Heart left ventricle (tissue), 16 donors: ENCODE results near the gene DACT1. TPM values are rescaled to one million over a fixed set of nuclear protein-coding genes. Genes with fewer than 3 reads are reported as not detected.

Experiments used
- ATAC-seq, 4 donors: fragments of 200-7000 bp; cut with Tn5 transposase; one replicate each; pipeline ENCODE4 v1.9.1; 2020 to 2022; ENCODE audit warnings: moderate library complexity in 4 of 4, mild to moderate bottlenecking in 3 of 4, moderate number of reproducible peaks in 1 of 4
- DNase-seq, 5 donors: peaks; one replicate each; pipeline ENCODE4 v3.0.0-alpha.2; 2020
- H3K27ac ChIP-seq, 12 donors: fragments of 200-600 bp; sonication (generic) in 4 of 12; one replicate each; pipeline versions ENCODE4 v1.5.0 to v1.8.0; 2016 to 2022; ENCODE audit warnings: mild to moderate bottlenecking in 2 of 12
- H3K27me3 ChIP-seq, 9 donors: fragments of 200-600 bp; sonication (generic) in 2 of 9; one replicate each; pipeline versions ENCODE4 v1.5.1 to v1.8.0; 2016 to 2022; ENCODE audit warnings: mild to moderate bottlenecking in 3 of 9
- H3K36me3 ChIP-seq, 9 donors: fragments of 200-600 bp; sonication (generic) in 2 of 9; one replicate each; pipeline versions ENCODE4 v1.5.0 to v1.8.0; 2018 to 2022; ENCODE audit warnings: mild to moderate bottlenecking in 2 of 9
- H3K4me1 ChIP-seq, 12 donors: fragments of 200-600 bp; sonication (generic) in 4 of 12; one replicate each; pipeline versions ENCODE4 v1.5.0 to v1.8.0; 2016 to 2022; ENCODE audit warnings: mild to moderate bottlenecking in 3 of 12
- H3K4me3 ChIP-seq, 12 donors: fragments of 200-600 bp; sonication (generic) in 4 of 12; one replicate each; pipeline versions ENCODE4 v1.5.0 to v1.8.0; 2017 to 2022; ENCODE audit warnings: mild to moderate bottlenecking in 9 of 12, moderate library complexity in 4 of 12
- H3K9me3 ChIP-seq, 12 donors: fragments of 200-600 bp; sonication (generic) in 4 of 12; one replicate each; pipeline versions ENCODE4 v1.5.0 to v1.8.0; 2016 to 2022; ENCODE audit warnings: mild to moderate bottlenecking in 1 of 12
- CTCF ChIP-seq, 12 donors: fragments of 200-600 bp; sonication (generic) in 4 of 12; IDR thresholded peaks; one replicate each; pipeline versions ENCODE4 v1.5.0 to v1.8.0; 2018 to 2022; ENCODE audit warnings: antibody characterized with exemption in 12 of 12, mild to moderate bottlenecking in 5 of 12
- POLR2A ChIP-seq, 2 donors: fragments of 450-650 bp; IDR thresholded peaks; one replicate each; pipeline ENCODE4 v1.6.1; 2017; ENCODE audit warnings: antibody characterized with exemption in 2 of 2, mild to moderate bottlenecking in 2 of 2, moderate library complexity in 2 of 2
- WGBS, 4 donors: extraction: QIAGEN DNeasy Blood & Tissue Kit in 2 of 4; methylation state at CpG; one replicate each; pipeline versions ENCODE4 v1.1.5 to v1.1.7; 2013 to 2018; 5-methylcytosine and 5-hydroxymethylcytosine counted together
- intact Hi-C, 10 donors: fragments of 100-400 bp; cut with DNase I; formaldehyde crosslinking; loops; one replicate each; pipeline versions ENCODE4 v1.11.1 to v1.14.2; 2022
- polyA plus RNA-seq, 2 donors: library from polyadenylated mRNA; stranded (reverse); fragments of 200-250 nt; gene quantifications; one replicate each; pipeline ENCODE4 v1.2.3, GENCODE V29; 2013
- total RNA-seq, 9 donors: library from RNA; depleted of rRNA in 2 of 9; stranded (reverse); fragments of >200 nt in 2 of 9; fragmentation: NEBNext Ultra II Directional in 3 of 9; extraction: Animal tissue kit (Norgen Biotek cat#: 25700) in 3 of 9; gene quantifications; one replicate each; pipeline versions ENCODE4 v1.1.0 to v1.2.4, GENCODE V29; 2016 to 2023
- donor health status: ischemic (EF 13 %, LVEDD 7.1; RV severe dilation, severe dysfunction).
- donor health status: healthy with polysubstance abuse.
- donor health status: DM: no; HTN: yes; CAD: no.
- donor health status: DM: no; HTN: no; CAD: no.
- donor health status: ischemic (EF 25% LVEDD 6.9; RV normal size, moderate dysfunction).
- donor health status: ischemic (EF 25% LVEDD 5.7; RV mildly dilated, moderate dysfunction).
- donor health status: healthy.
- donor health status: DM: yes; HTN: yes; CAD: no.
- donor health status: ischemic (EF 35%, LVEDD 5.7; RV mildly dilated, moderate dysfunction).
- donor health status: nonischemic (EF 11% LVEDD 7.7; RV severe dilation, severe dysfunction).
- donor health status: DM: yes; HTN: yes; CAD: no.
- donor health status: PGD.
- donor health status: ischemic (EF 29% LVEDD 5.4; RV normal size, mild dysfunction).
- donor health status: nonischemic (EF 23%, LVEDD 6.1; RV moderate dilation, normal function).

Gene DACT1
- total and polyA plus RNA-seq, 11 donors, result 0.57 to 7.2 (median 3.0) TPM

DNA sequence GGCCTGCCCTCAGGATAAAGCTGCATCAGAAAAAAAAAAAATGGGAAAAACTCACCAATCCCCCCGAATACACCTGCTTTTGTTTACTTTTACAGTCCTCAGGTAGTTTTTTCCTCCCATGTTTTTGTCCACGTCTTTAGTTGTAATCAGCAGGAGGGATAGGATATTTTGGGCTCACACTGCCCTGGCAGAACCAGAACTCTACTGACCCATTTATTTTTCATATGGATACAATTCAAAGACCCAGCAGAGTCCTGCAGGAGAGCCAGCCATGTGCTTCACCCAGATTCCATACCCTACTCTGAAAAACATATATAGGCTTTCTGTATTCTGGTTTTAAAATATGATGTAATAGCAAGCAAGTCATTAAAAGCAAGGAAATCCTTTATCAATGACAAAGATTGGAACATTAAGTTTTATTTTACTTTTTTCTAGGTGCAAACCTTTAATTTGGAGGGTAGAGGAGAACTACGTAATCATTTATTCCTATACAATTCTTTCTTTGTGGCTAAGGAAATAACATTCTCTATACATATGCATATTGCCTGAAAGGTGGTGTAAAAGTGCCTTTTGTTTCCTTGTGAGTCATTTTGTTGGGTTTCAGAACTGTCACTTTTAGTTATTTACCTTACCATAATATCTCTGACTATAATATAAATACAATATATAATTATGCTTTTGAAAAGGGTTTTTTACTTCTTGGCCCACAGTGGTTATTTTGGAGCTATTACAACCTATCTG lies 19.1 kb downstream of the DACT1 start:
- Histone ChIP-seq H3K4me1 (peaks cover 0 to 9% (median 0%) of the 10 kb centered on the region in 12 donors), H3K36me3 (no peaks in the 10 kb centered on the region), H3K27ac (no peak overlapping the region), H3K9me3 (peaks cover 0 to 9% (median 0%) of the 10 kb centered on the region in 12 donors), H3K27me3 (no peaks in the 10 kb centered on the region), H3K4me3 (no peak overlapping the region)
- WGBS, 4 donors, result 65 to 78% (median 73%) methylated on average over 3 of the region's 3 CpGs
- no peak for ATAC-seq
- no peak for DNase-seq
- TF ChIP-seq CTCF (IDR thresholded peaks at IDR 0.05) (no peak), POLR2A (IDR thresholded peaks at IDR 0.05) (no peak)
- intact Hi-C loops, result no loop called here

- H3K4me3 ChIP-seq, result no peak overlapping the region
- H3K36me3 ChIP-seq, result no peaks in the 10 kb centered on the region
- TF ChIP-seq POLR2A (IDR thresholded peaks at IDR 0.05) (no peak), CTCF (IDR thresholded peaks at IDR 0.05) (no peak)
- no peak overlapping the region for H3K27ac ChIP-seq
- peaks cover 0 to 9% (median 0%) of the 10 kb centered on the region in 12 donors for H3K9me3 ChIP-seq
- intact Hi-C loops, result no loop called here
- H3K27me3 ChIP-seq, result no peaks in the 10 kb centered on the region
- no peak for DNase-seq
- H3K4me1 ChIP-seq, result peaks cover 0 to 23% (median 4%) of the 10 kb centered on the region in 12 donors
- WGBS, 4 donors, result 82 to 93% (median 89%) methylated on average over 1 of the region's 1 CpG
- no peak for ATAC-seq
Observed at GRCh38 chr14:58659061-58659460, 21.3 kb downstream of the DACT1 start.

- DNase-seq (peak; percentile 57 to 68 (median 64)), ATAC-seq (peak in 3 of 4 donors; percentile 73 to 81 (median 77))
- WGBS, 4 donors, result 54 to 71% (median 65%) methylated on average over 6 of the region's 6 CpGs
- peak overlapping the region in 4 of 12 donors; percentile 8 to 41 (median 30) for H3K27ac ChIP-seq
- H3K9me3 ChIP-seq, result peaks cover 0 to 9% (median 0%) of the 10 kb centered on the region in 12 donors
- intact Hi-C loops, result no loop called here
- TF ChIP-seq CTCF (IDR thresholded peaks at IDR 0.05), result no peak
- no peak for TF ChIP-seq POLR2A (IDR thresholded peaks at IDR 0.05)
- H3K4me1 ChIP-seq, result peaks cover 0 to 26% (median 4%) of the 10 kb centered on the region in 12 donors
- H3K36me3 ChIP-seq, result no peaks in the 10 kb centered on the region
- no peaks in the 10 kb centered on the region for H3K27me3 ChIP-seq
- H3K4me3 ChIP-seq, result no peak overlapping the region
Observed at GRCh38 chr14:58659846-58660245, 22.1 kb downstream of the DACT1 start.

DNA sequence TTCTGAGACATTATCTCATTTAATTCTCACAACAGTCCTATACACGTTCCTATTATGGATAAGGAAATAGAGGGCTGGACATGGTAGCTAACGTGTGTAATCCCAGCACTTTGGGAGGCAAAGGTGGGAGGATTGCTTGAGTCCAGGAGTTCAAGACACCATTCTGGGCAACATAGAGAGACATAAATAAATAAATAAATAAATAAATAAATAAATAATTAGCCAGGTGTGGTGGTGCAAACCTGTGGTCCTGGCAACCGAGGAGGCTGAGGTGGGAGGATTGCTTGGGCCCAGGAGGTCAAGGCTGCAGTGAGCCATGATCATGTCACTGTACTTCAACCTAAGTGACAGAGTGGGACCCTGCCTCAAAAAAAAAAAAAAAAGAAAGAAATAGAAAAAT lies 22.6 kb downstream of the DACT1 start:
- 79 to 92% (median 88%) methylated on average over 3 of the region's 3 CpGs for WGBS, 4 donors
- Histone ChIP-seq H3K27ac (peak overlapping the region in 5 of 12 donors; percentile 8 to 41 (median 28)), H3K4me1 (peaks cover 0 to 26% (median 4%) of the 10 kb centered on the region in 12 donors), H3K27me3 (no peaks in the 10 kb centered on the region), H3K4me3 (no peak overlapping the region), H3K36me3 (no peaks in the 10 kb centered on the region), H3K9me3 (peaks cover 0 to 6% (median 0%) of the 10 kb centered on the region in 12 donors)
- DNase-seq (no peak), ATAC-seq (no peak)
- intact Hi-C loops, result no loop called here
- TF ChIP-seq CTCF (IDR thresholded peaks at IDR 0.05) (no peak), POLR2A (IDR thresholded peaks at IDR 0.05) (no peak)
